Endothelial cell of umbilical vein (primary cell): ENCODE measurements around the gene ERN2. TPM values are rescaled to one million over a fixed set of nuclear protein-coding genes. Genes with fewer than 3 reads are reported as not detected.

ENCODE experiments used
- BruUV-seq: library from RNA; stranded (reverse); fragments of 400-500 nt; replicated peaks from 2 replicates; lab custom pipeline; 2021; lab: Mats Ljungman, UMichigan
- CTCF ChIA-PET: fragments of 300-600, 350-600 bp; sonication (Branson Sonifier 250); formaldehyde crosslinking; loops from one replicate; lab custom pipeline; 2021; ENCODE audit warnings: antibody characterized with exemption, inconsistent platforms; lab: Charles Lee
- POLR2A ChIA-PET: fragments of 300-600, 350-600 bp; sonication (Branson Sonifier 250); formaldehyde crosslinking; loops from one replicate; lab custom pipeline; 2021; ENCODE audit warnings: antibody characterized with exemption, inconsistent platforms; lab: Charles Lee
- DNase-seq: peaks from one replicate; pipeline ENCODE4 v3.0.0-alpha.2; 2011; ENCODE audit warnings: low read depth, low spot score
- FAIRE-seq: peaks from 2 replicates; lab custom pipeline; 2011; peaks lifted over from hg19 to GRCh38; lab: Jason Lieb, UNC
- H2AFZ ChIP-seq: 2 replicates; pipeline ENCODE4 v1.6.0; 2012; ENCODE audit warnings: low read depth, low read length, control low read depth, inconsistent platforms
- H3K27ac ChIP-seq: 2 replicates; pipeline ENCODE4 v1.5.1; 2011; ENCODE audit warnings: low read depth, mild to moderate bottlenecking, control low read depth, low read length, moderate library complexity; ENCODE audit not compliant: insufficient read depth
- H3K27me3 ChIP-seq, 2 experiments: 2 replicates each; pipeline versions ENCODE4 v1.6.0 to v1.6.1; 2011; ENCODE audit warnings: low read length in 2 of 2, mixed read lengths in 1 of 2; ENCODE audit not compliant: control insufficient read depth in 2 of 2, insufficient read depth in 2 of 2
- H3K36me3 ChIP-seq, 2 experiments: 2 replicates in 1 of 2; 3 replicates in 1 of 2; pipeline ENCODE4 v1.5.1; 2011; ENCODE audit warnings: low read length in 2 of 2, mild to moderate bottlenecking in 1 of 2, moderate library complexity in 1 of 2; ENCODE audit not compliant: control insufficient read depth in 2 of 2, insufficient read depth in 2 of 2; ENCODE audit errors: extremely low read depth in 1 of 2
- H3K4me1 ChIP-seq: 3 replicates; pipeline ENCODE4 v1.5.1; 2011; ENCODE audit warnings: mild to moderate bottlenecking, low read length; ENCODE audit not compliant: control insufficient read depth, insufficient read depth; ENCODE audit errors: extremely low read depth
- H3K4me2 ChIP-seq: 2 replicates; pipeline ENCODE4 v1.6.1; 2011; ENCODE audit warnings: low read length, control low read depth, mixed read lengths; ENCODE audit not compliant: insufficient read depth
- H3K4me3 ChIP-seq, 3 experiments: fragments of 200-600 bp in 1 of 3; sonication (generic), shearing (Covaris generic) in 1 of 3; replicated peaks in 1 of 3; 2 replicates each; pipeline ENCODE4 v1.5.1; 2011 to 2016; ENCODE audit warnings: control low read depth in 3 of 3, low read length in 3 of 3, mild to moderate bottlenecking in 2 of 3, inconsistent platforms in 1 of 3, low read depth in 1 of 3, moderate library complexity in 1 of 3; ENCODE audit not compliant: insufficient read depth in 1 of 3
- H3K79me2 ChIP-seq: 2 replicates; pipeline ENCODE4 v1.6.0; 2012; ENCODE audit warnings: low read length, inconsistent platforms; ENCODE audit not compliant: control insufficient read depth, insufficient read depth
- H3K9ac ChIP-seq: replicated peaks from 2 replicates; pipeline ENCODE3; 2011; ENCODE audit warnings: low read length, control low read depth; ENCODE audit not compliant: insufficient read depth; ENCODE audit errors: extremely low read depth
- H3K9me1 ChIP-seq: replicated peaks from 3 replicates; pipeline ENCODE4 v1.6.0; 2011; ENCODE audit warnings: mild to moderate bottlenecking, low read length; ENCODE audit not compliant: control insufficient read depth, insufficient read depth; ENCODE audit errors: extremely low read depth
- H3K9me3 ChIP-seq: replicated peaks from 2 replicates; pipeline ENCODE4 v1.5.1; 2012; ENCODE audit warnings: low read length, inconsistent platforms; ENCODE audit not compliant: control insufficient read depth, insufficient read depth
- H4K20me1 ChIP-seq: replicated peaks from 2 replicates; pipeline ENCODE3; 2011; ENCODE audit warnings: mild to moderate bottlenecking, low read length; ENCODE audit not compliant: control insufficient read depth, insufficient read depth; ENCODE audit errors: extremely low read depth
- FOS ChIP-seq: IDR thresholded peaks from 2 replicates; pipeline ENCODE4 v1.6.1; 2011; ENCODE audit warnings: mild to moderate bottlenecking, low read length, moderate library complexity, borderline replicate concordance; ENCODE audit not compliant: insufficient read depth
- GATA2 ChIP-seq: IDR thresholded peaks from 2 replicates; pipeline ENCODE4 v1.7.0; 2011; ENCODE audit warnings: low read depth, mild to moderate bottlenecking, moderate library complexity, mixed read lengths, low read length; ENCODE audit not compliant: insufficient read length, insufficient read depth
- JUN ChIP-seq: IDR thresholded peaks from 2 replicates; pipeline ENCODE4 v1.6.1; 2011; ENCODE audit warnings: borderline replicate concordance, low read depth; ENCODE audit not compliant: insufficient read length, insufficient read depth
- MYC ChIP-seq: IDR thresholded peaks from one replicate; pipeline ENCODE4 v1.6.1; 2011; ENCODE audit warnings: mild to moderate bottlenecking, low read depth, low read length
- POLR2AphosphoS5 ChIP-seq: IDR thresholded peaks from 2 replicates; pipeline ENCODE4 v1.6.1; 2012; ENCODE audit warnings: low read depth, mild to moderate bottlenecking, control low read depth, low read length, moderate library complexity; ENCODE audit not compliant: insufficient read depth
- dilution Hi-C: fragments of 300-500 bp; cut with MboI; formaldehyde crosslinking; loops from one replicate; pipeline ENCODE4 v1.15.0; 2019; ENCODE audit warnings: low sequenced_read_pairs; ENCODE audit not compliant: extremely low pct_ligation_motif_present
- intact Hi-C: fragments of 100-400 bp; cut with micrococcal nuclease; formaldehyde crosslinking; loops from one replicate; pipeline ENCODE4 v1.10.0; 2022
- polyA plus RNA-seq, 4 experiments: library from polyadenylated mRNA; depleted of rRNA in 3 of 4; stranded (reverse) in 3 of 4; unstranded in 1 of 4; fragments of >200 nt; gene quantifications; 2 replicates each; pipeline versions ENCODE4 v1.2.1 to v1.2.3, GENCODE V29; 2011 to 2012; ENCODE audit warnings: missing spikeins in 1 of 4
- total RNA-seq: library from RNA; stranded (reverse); gene quantifications from 2 replicates; pipeline ENCODE4 v1.2.3, GENCODE V29; 2021
- TF ChIP-seq, protein P1 (sequence below): IDR thresholded peaks from 2 replicates; pipeline ENCODE4 v1.6.1; 2011; ENCODE audit not compliant: insufficient read depth, insufficient read length
- TF ChIP-seq, protein P2 (sequence below), 2 donors: IDR thresholded peaks; 1 replicate in 1 of 2; 2 replicates in 1 of 2; pipeline ENCODE4 v1.5.1; 2011; ENCODE audit warnings: low read length in 2 of 2, mild to moderate bottlenecking in 2 of 2, moderate library complexity in 2 of 2, control low read depth in 1 of 2, inconsistent platforms in 1 of 2, low read depth in 1 of 2; ENCODE audit not compliant: insufficient read depth in 1 of 2; ENCODE audit errors: extremely low read depth in 1 of 2

ERN2 gene
- total and polyA plus RNA-seq, 2 donors (not counting 3 experiments of a cell fraction or from before 2014, with no cell fraction given) = 0.15 TPM; not detected in 1

GRCh38 chr16:23670137-23670776 lies 42.8 kb downstream of the ERN2 start:
- no peak overlapping the region for H2AFZ ChIP-seq
- no TSS peak for BruUV-seq
- dilution Hi-C loops = no loop called here
- H3K27me3 ChIP-seq = no peaks in the 10 kb centered on the region
- H3K27ac ChIP-seq = peak overlapping the region; percentile 56
- POLR2A ChIA-PET = no interaction called here
- H3K4me1 ChIP-seq = peaks cover 20% of the 10 kb centered on the region
- H3K79me2 ChIP-seq = peaks cover 5% of the 10 kb centered on the region
- TF ChIP-seq, protein P1, sequence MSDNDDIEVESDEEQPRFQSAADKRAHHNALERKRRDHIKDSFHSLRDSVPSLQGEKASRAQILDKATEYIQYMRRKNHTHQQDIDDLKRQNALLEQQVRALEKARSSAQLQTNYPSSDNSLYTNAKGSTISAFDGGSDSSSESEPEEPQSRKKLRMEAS = no peak
- TF ChIP-seq MYC (no peak), POLR2AphosphoS5 (no peak), JUN (peak; percentile 11), GATA2 (peak; percentile 40), FOS (peak; percentile 87)
- TF ChIP-seq, protein P2, sequence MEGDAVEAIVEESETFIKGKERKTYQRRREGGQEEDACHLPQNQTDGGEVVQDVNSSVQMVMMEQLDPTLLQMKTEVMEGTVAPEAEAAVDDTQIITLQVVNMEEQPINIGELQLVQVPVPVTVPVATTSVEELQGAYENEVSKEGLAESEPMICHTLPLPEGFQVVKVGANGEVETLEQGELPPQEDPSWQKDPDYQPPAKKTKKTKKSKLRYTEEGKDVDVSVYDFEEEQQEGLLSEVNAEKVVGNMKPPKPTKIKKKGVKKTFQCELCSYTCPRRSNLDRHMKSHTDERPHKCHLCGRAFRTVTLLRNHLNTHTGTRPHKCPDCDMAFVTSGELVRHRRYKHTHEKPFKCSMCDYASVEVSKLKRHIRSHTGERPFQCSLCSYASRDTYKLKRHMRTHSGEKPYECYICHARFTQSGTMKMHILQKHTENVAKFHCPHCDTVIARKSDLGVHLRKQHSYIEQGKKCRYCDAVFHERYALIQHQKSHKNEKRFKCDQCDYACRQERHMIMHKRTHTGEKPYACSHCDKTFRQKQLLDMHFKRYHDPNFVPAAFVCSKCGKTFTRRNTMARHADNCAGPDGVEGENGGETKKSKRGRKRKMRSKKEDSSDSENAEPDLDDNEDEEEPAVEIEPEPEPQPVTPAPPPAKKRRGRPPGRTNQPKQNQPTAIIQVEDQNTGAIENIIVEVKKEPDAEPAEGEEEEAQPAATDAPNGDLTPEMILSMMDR (IDR thresholded peaks at IDR 0.05; ENCODE audit: extremely low read depth in 1 of 2, insufficient read depth in 1 of 2, low read depth in 1 of 2, low read length in 2 of 2) = no peak
- FAIRE-seq (peak; percentile 90), DNase-seq (peak; percentile 48)
- no peak overlapping the region for H3K4me2 ChIP-seq
- H3K9me3 ChIP-seq = no peaks in the 10 kb centered on the region
- no peak overlapping the region for H3K9ac ChIP-seq
- no peaks in the 10 kb centered on the region for H4K20me1 ChIP-seq
- CTCF ChIA-PET = interaction anchor here (0.6 to 2.7 kb wide), 3 partner anchors 8 to 340 kb away, joined by 3 to 11 read pairs (median 6); partner anchors contain the start of gene PLK1
- H3K4me3 ChIP-seq = no peak overlapping the region
- intact Hi-C loops = no loop called here
- no peaks in the 10 kb centered on the region for H3K9me1 ChIP-seq
- H3K36me3 ChIP-seq = peaks cover 24 to 41% of the 10 kb centered on the region in 2 experiments
